GM23338 (cell line): ENCODE data around the gene TMEM250. TPM values are rescaled to one million over a fixed set of nuclear protein-coding genes. Genes with fewer than 3 reads are reported as not detected.

Experiments used
- ATAC-seq: fragments of 200-7000 bp; cut with Tn5 transposase; 3 replicates; pipeline ENCODE4 v1.9.1; 2020
- DNase-seq: peaks from one replicate; pipeline ENCODE4 v3.0.0-alpha.2; 2015; ENCODE audit warnings: low spot score
- H2AFZ ChIP-seq: fragments of 200-600 bp; sonication (generic); 2 replicates; pipeline ENCODE4 v1.8.0; 2016; ENCODE audit warnings: antibody characterized with exemption, mild to moderate bottlenecking, moderate library complexity
- H3F3A ChIP-seq: fragments of 200-600 bp; sonication (generic); replicated peaks from 2 replicates; pipeline ENCODE4 v1.8.0; 2017; ENCODE audit warnings: antibody characterized with exemption, mixed run types, low read depth
- H3K27ac ChIP-seq: fragments of 200-600 bp; sonication (generic); 2 replicates; pipeline ENCODE4 v1.6.1; 2016; ENCODE audit warnings: low read depth
- H3K27me3 ChIP-seq: fragments of 200-600 bp; sonication (generic); 2 replicates; pipeline ENCODE4 v1.8.0; 2016; ENCODE audit warnings: mild to moderate bottlenecking, mixed run types, moderate library complexity; ENCODE audit not compliant: insufficient read depth
- H3K36me3 ChIP-seq: fragments of 200-600 bp; sonication (generic); 2 replicates; pipeline ENCODE4 v1.8.0; 2016; ENCODE audit warnings: mild to moderate bottlenecking; ENCODE audit not compliant: insufficient read depth
- H3K4me1 ChIP-seq: fragments of 200-600 bp; sonication (generic); 2 replicates; pipeline ENCODE4 v1.8.0; 2016; ENCODE audit warnings: mild to moderate bottlenecking, moderate library complexity; ENCODE audit not compliant: insufficient read depth
- H3K4me2 ChIP-seq: fragments of 200-600 bp; sonication (generic); 2 replicates; pipeline ENCODE4 v1.7.1; 2017; ENCODE audit warnings: mixed run types
- H3K4me3 ChIP-seq: fragments of 200-600 bp; sonication (generic); 2 replicates; pipeline ENCODE4 v1.6.1; 2016; ENCODE audit warnings: mixed run types
- H3K79me2 ChIP-seq: fragments of 200-600 bp; sonication (generic); replicated peaks from 2 replicates; pipeline ENCODE4 v1.8.0; 2017; ENCODE audit warnings: mild to moderate bottlenecking; ENCODE audit not compliant: insufficient read depth
- H3K9me2 ChIP-seq: fragments of 200-600 bp; sonication (generic); 2 replicates; pipeline ENCODE4 v1.8.0; 2017; ENCODE audit not compliant: insufficient read depth
- H4K20me1 ChIP-seq: fragments of 200-600 bp; sonication (generic); replicated peaks from 2 replicates; pipeline ENCODE4 v1.8.0; 2017; ENCODE audit warnings: mild to moderate bottlenecking; ENCODE audit not compliant: insufficient read depth
- H3K27ac Mint-ChIP-seq: 2 replicates; pipeline ENCODE4 v1.8.0; 2020; ENCODE audit warnings: inconsistent platforms, mild to moderate bottlenecking, moderate library complexity, mixed read lengths
- H3K27me3 Mint-ChIP-seq: 3 replicates; pipeline ENCODE4 v1.8.0; 2022; ENCODE audit warnings: low read depth, mild to moderate bottlenecking, moderate library complexity, mixed read lengths, inconsistent platforms; ENCODE audit not compliant: insufficient read depth, poor library complexity
- H3K36me3 Mint-ChIP-seq: 3 replicates; pipeline ENCODE4 v1.8.0; 2021; ENCODE audit warnings: low read depth, mild to moderate bottlenecking, inconsistent platforms, moderate library complexity, mixed read lengths
- H3K4me1 Mint-ChIP-seq: 3 replicates; pipeline ENCODE4 v1.8.0; 2020; ENCODE audit warnings: mild to moderate bottlenecking, inconsistent platforms, mixed read lengths
- H3K4me3 Mint-ChIP-seq: 3 replicates; pipeline ENCODE4 v1.8.0; 2021; ENCODE audit warnings: moderate library complexity, mild to moderate bottlenecking, inconsistent platforms, mixed read lengths
- H3K9me3 Mint-ChIP-seq: 3 replicates; pipeline ENCODE4 v1.8.0; 2020; ENCODE audit warnings: moderate library complexity, mild to moderate bottlenecking, inconsistent platforms, mixed read lengths
- EZH2 ChIP-seq: fragments of 200-600 bp; sonication (generic); IDR thresholded peaks from one replicate; pipeline ENCODE4 v1.8.0; 2017; ENCODE audit warnings: antibody characterized with exemption, mild to moderate bottlenecking, low read depth; ENCODE audit not compliant: unreplicated experiment
- JUNB ChIP-seq: IDR thresholded peaks from one replicate; pipeline ENCODE4 v1.6.1; 2016; ENCODE audit warnings: antibody characterized with exemption; ENCODE audit not compliant: unreplicated experiment
- NANOG ChIP-seq: IDR thresholded peaks from 2 replicates; pipeline ENCODE4 v1.6.1; 2016; ENCODE audit warnings: antibody characterized with exemption, borderline replicate concordance
- POLR2AphosphoS5 ChIP-seq: IDR thresholded peaks from 2 replicates; pipeline ENCODE4 v1.6.1; 2016; ENCODE audit warnings: antibody characterized with exemption, low read depth
- STAT1 ChIP-seq: IDR thresholded peaks from one replicate; pipeline ENCODE4 v1.6.1; 2016; ENCODE audit warnings: antibody characterized with exemption; ENCODE audit not compliant: unreplicated experiment
- polyA plus RNA-seq: library from polyadenylated mRNA; unstranded; fragments of >200 nt; fragmentation: Nextera tagmentation; extraction: Ambion mirVana; gene quantifications from 2 replicates; pipeline ENCODE4 v1.2.1, GENCODE V29; 2016
- total RNA-seq: library from RNA; depleted of rRNA; stranded (reverse); fragments of >200 nt; shearing (Covaris generic); gene quantifications from 2 replicates; pipeline ENCODE4 v1.2.3, GENCODE V29; 2014
- TF ChIP-seq, protein P1 (sequence below): fragments of 250-450 bp; sonication (Bioruptor Pico); IDR thresholded peaks from 2 replicates; pipeline ENCODE4 v1.5.0; 2020; ENCODE audit warnings: mild to moderate bottlenecking, moderate library complexity
- TF ChIP-seq, protein P2 (sequence below), 2 experiments: fragments of 200-600 bp in 1 of 2; sonication (generic) in 1 of 2; conservative IDR thresholded peaks; 2 replicates each; pipeline versions ENCODE4 v1.5.1 to v1.6.1; 2016 to 2017; ENCODE audit warnings: antibody characterized with exemption in 2 of 2, low read depth in 2 of 2, mild to moderate bottlenecking in 2 of 2, moderate library complexity in 1 of 2
- TF ChIP-seq, protein P3 (sequence below): IDR thresholded peaks from one replicate; pipeline ENCODE4 v1.6.1; 2018; ENCODE audit warnings: antibody characterized with exemption; ENCODE audit not compliant: unreplicated experiment

The TMEM250 gene
- total and polyA plus RNA-seq, 2 experiments from 2014 or later = 12.2 to 39.2 TPM

DNA sequence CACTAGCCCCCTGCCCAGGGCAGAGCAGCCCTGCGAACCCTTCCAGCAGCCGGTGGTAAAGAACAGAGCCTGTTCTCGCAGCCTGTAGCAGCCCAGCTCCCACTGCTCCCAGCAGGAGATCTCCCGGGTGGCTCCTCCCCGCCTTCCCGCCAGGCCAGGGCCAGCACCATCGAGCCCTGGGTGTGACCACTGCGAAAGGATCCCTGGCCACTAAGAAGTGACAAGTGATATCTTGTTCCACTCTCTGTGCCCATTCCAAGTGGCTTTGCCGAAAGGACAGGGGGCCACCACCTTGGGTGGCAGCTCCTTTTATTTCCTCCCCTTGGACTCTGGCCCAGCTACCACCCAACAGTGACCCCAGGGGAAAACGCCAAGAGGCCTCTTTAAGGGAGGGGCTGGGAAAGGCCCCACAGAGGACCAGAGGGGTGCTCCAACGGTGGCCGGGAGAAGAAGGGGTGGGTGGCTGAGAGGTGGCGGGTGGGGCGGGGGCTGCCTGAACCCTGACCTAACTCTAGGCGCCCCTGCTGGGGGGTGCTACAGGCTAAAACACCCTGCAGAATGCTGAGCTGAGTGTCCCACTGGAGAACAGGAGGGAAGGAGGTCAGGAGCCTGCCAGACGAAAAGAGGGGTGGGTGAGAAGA is 25.2 kb downstream of the TMEM250 start:
- DNase-seq = no peak
- Histone ChIP-seq H3F3A (peaks cover 6% of the 10 kb centered on the region; the same call in 1 of the 2 replicates), H3K27ac (no peak overlapping the region), H3K4me3 (peak overlapping the region; percentile 64), H2AFZ (no peak overlapping the region), H4K20me1 (no peaks in the 10 kb centered on the region), H3K9me2 (no peaks in the 10 kb centered on the region), H3K36me3 (no peaks in the 10 kb centered on the region), H3K79me2 (peaks cover 9% of the 10 kb centered on the region; the same call in 1 of the 2 replicates), H3K27me3 (peaks cover 31% of the 10 kb centered on the region), H3K4me1 (peaks cover 31% of the 10 kb centered on the region), H3K4me2 (peak overlapping the region; percentile 89)
- Mint-ChIP-seq H3K36me3 (no peaks in the 10 kb centered on the region), H3K27me3 (peaks cover 29% of the 10 kb centered on the region), H3K9me3 (no peaks in the 10 kb centered on the region), H3K4me1 (peaks cover 27% of the 10 kb centered on the region), H3K4me3 (peak overlapping the region; percentile 64), H3K27ac (no peak overlapping the region)
- TF ChIP-seq EZH2 (no peak), NANOG (no peak), STAT1 (no peak), POLR2AphosphoS5 (no peak), JUNB (no peak)
- TF ChIP-seq, protein P1, sequence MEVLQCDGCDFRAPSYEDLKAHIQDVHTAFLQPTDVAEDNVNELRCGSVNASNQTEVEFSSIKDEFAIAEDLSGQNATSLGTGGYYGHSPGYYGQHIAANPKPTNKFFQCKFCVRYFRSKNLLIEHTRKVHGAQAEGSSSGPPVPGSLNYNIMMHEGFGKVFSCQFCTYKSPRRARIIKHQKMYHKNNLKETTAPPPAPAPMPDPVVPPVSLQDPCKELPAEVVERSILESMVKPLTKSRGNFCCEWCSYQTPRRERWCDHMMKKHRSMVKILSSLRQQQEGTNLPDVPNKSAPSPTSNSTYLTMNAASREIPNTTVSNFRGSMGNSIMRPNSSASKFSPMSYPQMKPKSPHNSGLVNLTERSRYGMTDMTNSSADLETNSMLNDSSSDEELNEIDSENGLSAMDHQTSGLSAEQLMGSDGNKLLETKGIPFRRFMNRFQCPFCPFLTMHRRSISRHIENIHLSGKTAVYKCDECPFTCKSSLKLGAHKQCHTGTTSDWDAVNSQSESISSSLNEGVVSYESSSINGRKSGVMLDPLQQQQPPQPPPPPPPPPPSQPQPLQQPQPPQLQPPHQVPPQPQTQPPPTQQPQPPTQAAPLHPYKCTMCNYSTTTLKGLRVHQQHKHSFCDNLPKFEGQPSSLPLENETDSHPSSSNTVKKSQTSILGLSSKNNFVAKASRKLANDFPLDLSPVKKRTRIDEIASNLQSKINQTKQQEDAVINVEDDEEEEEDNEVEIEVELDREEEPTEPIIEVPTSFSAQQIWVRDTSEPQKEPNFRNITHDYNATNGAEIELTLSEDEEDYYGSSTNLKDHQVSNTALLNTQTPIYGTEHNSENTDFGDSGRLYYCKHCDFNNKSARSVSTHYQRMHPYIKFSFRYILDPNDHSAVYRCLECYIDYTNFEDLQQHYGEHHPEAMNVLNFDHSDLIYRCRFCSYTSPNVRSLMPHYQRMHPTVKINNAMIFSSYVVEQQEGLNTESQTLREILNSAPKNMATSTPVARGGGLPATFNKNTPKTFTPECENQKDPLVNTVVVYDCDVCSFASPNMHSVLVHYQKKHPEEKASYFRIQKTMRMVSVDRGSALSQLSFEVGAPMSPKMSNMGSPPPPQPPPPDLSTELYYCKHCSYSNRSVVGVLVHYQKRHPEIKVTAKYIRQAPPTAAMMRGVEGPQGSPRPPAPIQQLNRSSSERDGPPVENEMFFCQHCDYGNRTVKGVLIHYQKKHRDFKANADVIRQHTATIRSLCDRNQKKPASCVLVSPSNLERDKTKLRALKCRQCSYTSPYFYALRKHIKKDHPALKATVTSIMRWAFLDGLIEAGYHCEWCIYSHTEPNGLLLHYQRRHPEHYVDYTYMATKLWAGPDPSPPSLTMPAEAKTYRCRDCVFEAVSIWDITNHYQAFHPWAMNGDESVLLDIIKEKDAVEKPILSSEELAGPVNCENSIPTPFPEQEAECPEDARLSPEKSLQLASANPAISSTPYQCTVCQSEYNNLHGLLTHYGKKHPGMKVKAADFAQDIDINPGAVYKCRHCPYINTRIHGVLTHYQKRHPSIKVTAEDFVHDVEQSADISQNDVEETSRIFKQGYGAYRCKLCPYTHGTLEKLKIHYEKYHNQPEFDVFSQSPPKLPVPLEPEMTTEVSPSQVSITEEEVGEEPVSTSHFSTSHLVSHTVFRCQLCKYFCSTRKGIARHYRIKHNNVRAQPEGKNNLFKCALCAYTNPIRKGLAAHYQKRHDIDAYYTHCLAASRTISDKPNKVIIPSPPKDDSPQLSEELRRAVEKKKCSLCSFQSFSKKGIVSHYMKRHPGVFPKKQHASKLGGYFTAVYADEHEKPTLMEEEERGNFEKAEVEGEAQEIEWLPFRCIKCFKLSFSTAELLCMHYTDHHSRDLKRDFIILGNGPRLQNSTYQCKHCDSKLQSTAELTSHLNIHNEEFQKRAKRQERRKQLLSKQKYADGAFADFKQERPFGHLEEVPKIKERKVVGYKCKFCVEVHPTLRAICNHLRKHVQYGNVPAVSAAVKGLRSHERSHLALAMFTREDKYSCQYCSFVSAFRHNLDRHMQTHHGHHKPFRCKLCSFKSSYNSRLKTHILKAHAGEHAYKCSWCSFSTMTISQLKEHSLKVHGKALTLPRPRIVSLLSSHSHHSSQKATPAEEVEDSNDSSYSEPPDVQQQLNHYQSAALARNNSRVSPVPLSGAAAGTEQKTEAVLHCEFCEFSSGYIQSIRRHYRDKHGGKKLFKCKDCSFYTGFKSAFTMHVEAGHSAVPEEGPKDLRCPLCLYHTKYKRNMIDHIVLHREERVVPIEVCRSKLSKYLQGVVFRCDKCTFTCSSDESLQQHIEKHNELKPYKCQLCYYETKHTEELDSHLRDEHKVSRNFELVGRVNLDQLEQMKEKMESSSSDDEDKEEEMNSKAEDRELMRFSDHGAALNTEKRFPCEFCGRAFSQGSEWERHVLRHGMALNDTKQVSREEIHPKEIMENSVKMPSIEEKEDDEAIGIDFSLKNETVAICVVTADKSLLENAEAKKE (CRISPR knock-in tag) = no peak
- TF ChIP-seq, protein P2, sequence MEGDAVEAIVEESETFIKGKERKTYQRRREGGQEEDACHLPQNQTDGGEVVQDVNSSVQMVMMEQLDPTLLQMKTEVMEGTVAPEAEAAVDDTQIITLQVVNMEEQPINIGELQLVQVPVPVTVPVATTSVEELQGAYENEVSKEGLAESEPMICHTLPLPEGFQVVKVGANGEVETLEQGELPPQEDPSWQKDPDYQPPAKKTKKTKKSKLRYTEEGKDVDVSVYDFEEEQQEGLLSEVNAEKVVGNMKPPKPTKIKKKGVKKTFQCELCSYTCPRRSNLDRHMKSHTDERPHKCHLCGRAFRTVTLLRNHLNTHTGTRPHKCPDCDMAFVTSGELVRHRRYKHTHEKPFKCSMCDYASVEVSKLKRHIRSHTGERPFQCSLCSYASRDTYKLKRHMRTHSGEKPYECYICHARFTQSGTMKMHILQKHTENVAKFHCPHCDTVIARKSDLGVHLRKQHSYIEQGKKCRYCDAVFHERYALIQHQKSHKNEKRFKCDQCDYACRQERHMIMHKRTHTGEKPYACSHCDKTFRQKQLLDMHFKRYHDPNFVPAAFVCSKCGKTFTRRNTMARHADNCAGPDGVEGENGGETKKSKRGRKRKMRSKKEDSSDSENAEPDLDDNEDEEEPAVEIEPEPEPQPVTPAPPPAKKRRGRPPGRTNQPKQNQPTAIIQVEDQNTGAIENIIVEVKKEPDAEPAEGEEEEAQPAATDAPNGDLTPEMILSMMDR (conservative IDR thresholded peaks at IDR 0.05; ENCODE audit: low read depth in 2 of 2) = no peak
- TF ChIP-seq, protein P3, sequence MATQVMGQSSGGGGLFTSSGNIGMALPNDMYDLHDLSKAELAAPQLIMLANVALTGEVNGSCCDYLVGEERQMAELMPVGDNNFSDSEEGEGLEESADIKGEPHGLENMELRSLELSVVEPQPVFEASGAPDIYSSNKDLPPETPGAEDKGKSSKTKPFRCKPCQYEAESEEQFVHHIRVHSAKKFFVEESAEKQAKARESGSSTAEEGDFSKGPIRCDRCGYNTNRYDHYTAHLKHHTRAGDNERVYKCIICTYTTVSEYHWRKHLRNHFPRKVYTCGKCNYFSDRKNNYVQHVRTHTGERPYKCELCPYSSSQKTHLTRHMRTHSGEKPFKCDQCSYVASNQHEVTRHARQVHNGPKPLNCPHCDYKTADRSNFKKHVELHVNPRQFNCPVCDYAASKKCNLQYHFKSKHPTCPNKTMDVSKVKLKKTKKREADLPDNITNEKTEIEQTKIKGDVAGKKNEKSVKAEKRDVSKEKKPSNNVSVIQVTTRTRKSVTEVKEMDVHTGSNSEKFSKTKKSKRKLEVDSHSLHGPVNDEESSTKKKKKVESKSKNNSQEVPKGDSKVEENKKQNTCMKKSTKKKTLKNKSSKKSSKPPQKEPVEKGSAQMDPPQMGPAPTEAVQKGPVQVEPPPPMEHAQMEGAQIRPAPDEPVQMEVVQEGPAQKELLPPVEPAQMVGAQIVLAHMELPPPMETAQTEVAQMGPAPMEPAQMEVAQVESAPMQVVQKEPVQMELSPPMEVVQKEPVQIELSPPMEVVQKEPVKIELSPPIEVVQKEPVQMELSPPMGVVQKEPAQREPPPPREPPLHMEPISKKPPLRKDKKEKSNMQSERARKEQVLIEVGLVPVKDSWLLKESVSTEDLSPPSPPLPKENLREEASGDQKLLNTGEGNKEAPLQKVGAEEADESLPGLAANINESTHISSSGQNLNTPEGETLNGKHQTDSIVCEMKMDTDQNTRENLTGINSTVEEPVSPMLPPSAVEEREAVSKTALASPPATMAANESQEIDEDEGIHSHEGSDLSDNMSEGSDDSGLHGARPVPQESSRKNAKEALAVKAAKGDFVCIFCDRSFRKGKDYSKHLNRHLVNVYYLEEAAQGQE = no peak
- ATAC-seq = peak; percentile 2; the same call in 1 of the 3 replicates
